GM12878 (cell line): Measurements from ENCODE around the gene AKAP13. TPM values are rescaled to one million over a fixed set of nuclear protein-coding genes. Genes with fewer than 3 reads are reported as not detected.

Experiments
- ATAC-seq: fragments of 200-7000 bp; cut with Tn5 transposase; 3 replicates; pipeline ENCODE4 v1.9.1; 2020; ENCODE audit warnings: mild to moderate bottlenecking, moderate library complexity
- BruUV-seq: library from RNA; stranded (reverse); fragments of 400-500 nt; replicated peaks from 2 replicates; lab custom pipeline; 2021; lab: Mats Ljungman, UMichigan
- CTCF ChIA-PET: fragments of 300-600 bp; sonication (Branson Sonifier 250); formaldehyde crosslinking; extraction: SDS; loops from one replicate; lab custom pipeline; 2021; ENCODE audit warnings: inconsistent platforms; lab: Yijun Ruan, JAX
- POLR2A ChIA-PET: fragments of 350-600 bp; formaldehyde crosslinking; extraction: SDS; loops from one replicate; lab custom pipeline; 2021; ENCODE audit warnings: inconsistent platforms; lab: Charles Lee
- RAD21 ChIA-PET: fragments of 300-600 bp; sonication (Branson Sonifier 250); formaldehyde crosslinking; loops from one replicate; lab custom pipeline; 2023; ENCODE audit warnings: antibody characterized with exemption; ENCODE audit not compliant: unreplicated experiment; lab: Charles Lee
- SMC1A ChIA-PET: fragments of 300-600 bp; sonication (Branson Sonifier 250); formaldehyde crosslinking; loops from one replicate; lab custom pipeline; 2023; ENCODE audit not compliant: unreplicated experiment, uncharacterized antibody; lab: Charles Lee
- DNase-seq: peaks from one replicate; pipeline ENCODE4 v3.0.0-alpha.2; 2011; ENCODE audit warnings: low read depth, low spot score
- FAIRE-seq: peaks from 3 replicates; lab custom pipeline; 2011; peaks lifted over from hg19 to GRCh38; lab: Jason Lieb, UNC
- H2AFZ ChIP-seq: 2 replicates; pipeline ENCODE4 v1.6.0; 2011; ENCODE audit warnings: low read depth, low read length, control low read depth; ENCODE audit not compliant: control insufficient read depth
- H3K27ac ChIP-seq: 2 replicates; pipeline ENCODE4 v1.5.1; 2011; ENCODE audit warnings: control low read depth; ENCODE audit not compliant: control insufficient read depth, insufficient read depth
- H3K27me3 ChIP-seq, 2 experiments: replicated peaks in 1 of 2; 2 replicates each; pipeline versions ENCODE4 v1.6.0 to v1.6.1; 2011; ENCODE audit warnings: low read length in 1 of 2; ENCODE audit not compliant: control insufficient read depth in 2 of 2, insufficient read depth in 2 of 2
- H3K36me3 ChIP-seq, 2 experiments: 2 replicates each; pipeline ENCODE4 v1.5.1; 2011; ENCODE audit warnings: low read length in 1 of 2; ENCODE audit not compliant: control insufficient read depth in 2 of 2, insufficient read depth in 2 of 2
- H3K4me1 ChIP-seq: 2 replicates; pipeline ENCODE4 v1.6.1; 2011; ENCODE audit warnings: mild to moderate bottlenecking, low read length, moderate library complexity, mixed read lengths; ENCODE audit not compliant: control insufficient read depth, insufficient read depth
- H3K4me2 ChIP-seq: 2 replicates; pipeline ENCODE4 v1.6.0; 2011; ENCODE audit warnings: control low read depth; ENCODE audit not compliant: control insufficient read depth, insufficient read depth
- H3K4me3 ChIP-seq: fragments of 200-600 bp; sonication (generic); 2 replicates; pipeline ENCODE4 v1.5.1; 2016
- H3K79me2 ChIP-seq: 2 replicates; pipeline ENCODE4 v1.6.0; 2011; ENCODE audit warnings: low read length; ENCODE audit not compliant: control insufficient read depth, insufficient read depth
- H3K9ac ChIP-seq: 2 replicates; pipeline ENCODE4 v1.8.0; 2011; ENCODE audit warnings: low read length, control low read depth, mixed read lengths; ENCODE audit not compliant: control insufficient read depth, insufficient read depth
- H3K9me3 ChIP-seq: replicated peaks from 3 replicates; pipeline ENCODE4 v1.5.1; 2011; ENCODE audit warnings: mild to moderate bottlenecking, low read length; ENCODE audit not compliant: control insufficient read depth, insufficient read depth
- H4K20me1 ChIP-seq: 2 replicates; pipeline ENCODE4 v1.6.0; 2011; ENCODE audit not compliant: control insufficient read depth, insufficient read depth
- BCL11A ChIP-seq: IDR thresholded peaks from 2 replicates; pipeline ENCODE4 v1.6.1; 2011; ENCODE audit warnings: low read depth, low read length
- BRCA1 ChIP-seq: IDR thresholded peaks from 2 replicates; pipeline ENCODE4 v1.6.1; 2011; ENCODE audit warnings: low read depth, low read length, improper control_type of control experiment
- IRF3 ChIP-seq: fragments of 450-650 bp; IDR thresholded peaks from 2 replicates; pipeline ENCODE4 v1.6.1; 2014; ENCODE audit warnings: mild to moderate bottlenecking
- NR2C2 ChIP-seq: IDR thresholded peaks from 2 replicates; pipeline ENCODE4 v1.6.1; 2011; ENCODE audit warnings: borderline replicate concordance, low read depth; ENCODE audit not compliant: control insufficient read depth, insufficient read length
- RELA ChIP-seq: fragments of 450-650 bp; IDR thresholded peaks from 2 replicates; pipeline ENCODE4 v1.8.0; 2014; ENCODE audit warnings: borderline replicate concordance; ENCODE audit not compliant: partially characterized antibody
- TARDBP ChIP-seq: IDR thresholded peaks from 2 replicates; pipeline ENCODE4 v1.6.1; 2016; ENCODE audit warnings: borderline replicate concordance
- ZNF207 ChIP-seq: fragments of 450-650 bp; IDR thresholded peaks from 2 replicates; pipeline ENCODE4 v1.6.1; 2014; ENCODE audit warnings: antibody characterized with exemption, mild to moderate bottlenecking, borderline replicate concordance
- ZNF384 ChIP-seq: IDR thresholded peaks from 2 replicates; pipeline ENCODE4 v1.6.1; 2012; ENCODE audit warnings: low read depth, mild to moderate bottlenecking, low read length, improper control_type of control experiment, borderline replicate concordance
- ZNF592 ChIP-seq: fragments of 450-650 bp; IDR thresholded peaks from 2 replicates; pipeline ENCODE4 v1.6.1; 2017; ENCODE audit warnings: mild to moderate bottlenecking, moderate library complexity
- WGBS: methylation state at CpG from one replicate; pipeline ENCODE4 v1.1.6; 2016; ENCODE audit warnings: low lambda C conversion rate; ENCODE audit not compliant: insufficient replicate concordance, insufficient coverage; ENCODE audit errors: missing lambda C conversion rate; 5-methylcytosine and 5-hydroxymethylcytosine counted together
- in situ Hi-C: fragments of 300-500 bp; cut with MboI; formaldehyde crosslinking; loops from 9 replicates; pipeline ENCODE4 v1.14.3; 2018; ENCODE audit warnings: mixed read lengths
- intact Hi-C: fragments of 100-400 bp; cut with micrococcal nuclease; formaldehyde crosslinking; loops from one replicate; pipeline ENCODE4 v1.14.2; 2022; ENCODE audit not compliant: unreplicated experiment
- polyA plus RNA-seq, 11 experiments: library from polyadenylated mRNA; depleted of rRNA in 4 of 11; unstranded in 6 of 11; stranded (reverse) in 5 of 11; fragments of >200 nt; fragmentation: Nextera tagmentation in 4 of 11; fragmentation: Illumina TruSeq in 1 of 11; extraction: Ambion mirVana in 4 of 11; extraction: Trizol in 1 of 11; gene quantifications; 1 replicate in 1 of 11; 2 replicates in 10 of 11; pipeline versions ENCODE4 v1.2.1 to v1.2.3, GENCODE V29; 2011 to 2016; ENCODE audit warnings: inconsistent platforms in 2 of 11, missing spikeins in 2 of 11, low read depth in 1 of 11
- total RNA-seq, 4 experiments: library from RNA; depleted of rRNA in 3 of 4; stranded (reverse); fragments of >200 nt in 3 of 4; fragmentation: Illumina TruSeq in 1 of 4; extraction: Trizol in 1 of 4; gene quantifications; 2 replicates each; pipeline versions ENCODE4 v1.2.1 to v1.2.3, GENCODE V29; 2013 to 2021
- TF ChIP-seq, protein P1 (sequence below): IDR thresholded peaks from 2 replicates; pipeline ENCODE4 v1.6.1; 2011; ENCODE audit warnings: mild to moderate bottlenecking, low read depth, low read length, moderate library complexity; ENCODE audit not compliant: insufficient replicate concordance
- TF ChIP-seq, protein P2 (sequence below): fragments of 450-650 bp; formaldehyde crosslinking; IDR thresholded peaks from 2 replicates; pipeline ENCODE4 v1.4.0; 2020; ENCODE audit warnings: mild to moderate bottlenecking, moderate library complexity

AKAP13 gene
- total and polyA plus RNA-seq, 10 of the 15 experiments (the other 5 are each of a cell fraction or from before 2014, with no cell fraction given) = 14.4 to 74.9 (median 55.1) TPM

DNA sequence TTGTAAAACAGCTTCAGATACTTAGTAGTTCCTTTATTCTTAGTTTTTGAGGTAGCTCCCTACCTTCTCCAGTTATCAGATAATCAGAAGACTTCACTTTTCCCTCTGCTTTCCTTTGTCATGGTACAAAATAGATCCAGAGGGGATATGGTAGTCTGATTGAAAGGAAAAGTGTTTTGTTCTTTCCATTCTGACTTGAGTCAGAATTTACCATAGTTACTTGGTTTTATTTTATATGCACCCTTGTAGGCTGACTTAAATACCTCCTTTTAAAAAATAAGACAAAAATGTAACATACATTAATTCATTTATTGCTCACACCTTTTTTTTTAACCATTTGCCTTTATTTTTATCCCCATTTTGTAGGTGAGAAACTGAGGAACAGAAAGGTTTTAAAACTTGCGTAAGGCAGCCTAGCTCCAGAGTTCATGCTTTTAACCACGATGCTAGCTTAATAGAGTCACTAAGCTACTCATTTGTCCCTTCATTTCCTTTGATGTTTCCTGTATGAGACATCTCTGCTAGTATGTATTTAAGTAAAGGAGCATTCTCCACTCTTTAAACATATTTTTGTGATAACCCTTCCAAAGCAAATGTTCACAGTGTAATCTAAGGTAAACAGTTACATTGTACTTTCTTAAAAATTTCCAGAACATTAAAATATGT lies 226.9 kb downstream of the AKAP13 start:
- intact Hi-C loops (no loop called here), in situ Hi-C loops (no loop called here)
- Histone ChIP-seq H3K27ac (no peak overlapping the region), H2AFZ (no peak overlapping the region), H4K20me1 (no peaks in the 10 kb centered on the region), H3K9me3 (no peaks in the 10 kb centered on the region), H3K4me1 (no peaks in the 10 kb centered on the region), H3K9ac (no peak overlapping the region), H3K36me3 (peaks cover 0 to 10% of the 10 kb centered on the region in 2 experiments; a peak in 3 of 4 replicates), H3K4me3 (no peak overlapping the region), H3K27me3 (no peaks in the 10 kb centered on the region), H3K79me2 (no peaks in the 10 kb centered on the region), H3K4me2 (no peak overlapping the region)
- RAD21 ChIA-PET = no interaction called here
- FAIRE-seq = no peak
- no peak for DNase-seq
- no TSS peak for BruUV-seq
- POLR2A ChIA-PET = no interaction called here
- 44% methylated on average over 2 of the region's 2 CpGs for whole genome bisulfite sequencing
- CTCF ChIA-PET = interaction anchor here (1.5 kb wide), 1 partner anchor 9 kb away, joined by 4 read pairs; no protein-coding TSS in a partner anchor
- SMC1A ChIA-PET = interaction anchor here (0.6 to 0.9 kb wide), 3 partner anchors 10 to 600 kb away, joined by 3 read pairs; no protein-coding TSS in a partner anchor
- no peak for ATAC-seq
- no peak for TF ChIP-seq IRF3
- TF ChIP-seq ZNF592 = no peak
- no peak for TF ChIP-seq ZNF384
- TF ChIP-seq TARDBP = no peak
- TF ChIP-seq, protein P1, sequence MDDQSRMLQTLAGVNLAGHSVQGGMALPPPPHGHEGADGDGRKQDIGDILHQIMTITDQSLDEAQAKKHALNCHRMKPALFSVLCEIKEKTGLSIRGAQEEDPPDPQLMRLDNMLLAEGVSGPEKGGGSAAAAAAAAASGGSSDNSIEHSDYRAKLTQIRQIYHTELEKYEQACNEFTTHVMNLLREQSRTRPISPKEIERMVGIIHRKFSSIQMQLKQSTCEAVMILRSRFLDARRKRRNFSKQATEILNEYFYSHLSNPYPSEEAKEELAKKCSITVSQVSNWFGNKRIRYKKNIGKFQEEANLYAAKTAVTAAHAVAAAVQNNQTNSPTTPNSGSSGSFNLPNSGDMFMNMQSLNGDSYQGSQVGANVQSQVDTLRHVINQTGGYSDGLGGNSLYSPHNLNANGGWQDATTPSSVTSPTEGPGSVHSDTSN = no peak
- TF ChIP-seq, protein P2, sequence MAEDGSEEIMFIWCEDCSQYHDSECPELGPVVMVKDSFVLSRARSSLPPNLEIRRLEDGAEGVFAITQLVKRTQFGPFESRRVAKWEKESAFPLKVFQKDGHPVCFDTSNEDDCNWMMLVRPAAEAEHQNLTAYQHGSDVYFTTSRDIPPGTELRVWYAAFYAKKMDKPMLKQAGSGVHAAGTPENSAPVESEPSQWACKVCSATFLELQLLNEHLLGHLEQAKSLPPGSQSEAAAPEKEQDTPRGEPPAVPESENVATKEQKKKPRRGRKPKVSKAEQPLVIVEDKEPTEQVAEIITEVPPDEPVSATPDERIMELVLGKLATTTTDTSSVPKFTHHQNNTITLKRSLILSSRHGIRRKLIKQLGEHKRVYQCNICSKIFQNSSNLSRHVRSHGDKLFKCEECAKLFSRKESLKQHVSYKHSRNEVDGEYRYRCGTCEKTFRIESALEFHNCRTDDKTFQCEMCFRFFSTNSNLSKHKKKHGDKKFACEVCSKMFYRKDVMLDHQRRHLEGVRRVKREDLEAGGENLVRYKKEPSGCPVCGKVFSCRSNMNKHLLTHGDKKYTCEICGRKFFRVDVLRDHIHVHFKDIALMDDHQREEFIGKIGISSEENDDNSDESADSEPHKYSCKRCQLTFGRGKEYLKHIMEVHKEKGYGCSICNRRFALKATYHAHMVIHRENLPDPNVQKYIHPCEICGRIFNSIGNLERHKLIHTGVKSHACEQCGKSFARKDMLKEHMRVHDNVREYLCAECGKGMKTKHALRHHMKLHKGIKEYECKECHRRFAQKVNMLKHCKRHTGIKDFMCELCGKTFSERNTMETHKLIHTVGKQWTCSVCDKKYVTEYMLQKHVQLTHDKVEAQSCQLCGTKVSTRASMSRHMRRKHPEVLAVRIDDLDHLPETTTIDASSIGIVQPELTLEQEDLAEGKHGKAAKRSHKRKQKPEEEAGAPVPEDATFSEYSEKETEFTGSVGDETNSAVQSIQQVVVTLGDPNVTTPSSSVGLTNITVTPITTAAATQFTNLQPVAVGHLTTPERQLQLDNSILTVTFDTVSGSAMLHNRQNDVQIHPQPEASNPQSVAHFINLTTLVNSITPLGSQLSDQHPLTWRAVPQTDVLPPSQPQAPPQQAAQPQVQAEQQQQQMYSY (CRISPR knock-in tag) = no peak
- TF ChIP-seq ZNF207 = no peak
- TF ChIP-seq BRCA1 = no peak
- no peak for TF ChIP-seq RELA
- no peak for TF ChIP-seq NR2C2
- TF ChIP-seq BCL11A = no peak
